Tibial nerve (tissue), 3 donors: ENCODE measurements around the gene SMYD3.

Experiments
- CTCF ChIP-seq, 5 experiments: fragments of 200-600 bp in 3 of 5; fragments of 450-650 bp in 2 of 5; sonication (generic) in 3 of 5; IDR thresholded peaks; one replicate each; pipeline ENCODE4 v1.5.1; 2016 to 2019; ENCODE audit warnings: antibody characterized with exemption in 5 of 5, mild to moderate bottlenecking in 3 of 5, moderate library complexity in 2 of 5
- POLR2A ChIP-seq, 2 donors: fragments of 450-650 bp; IDR thresholded peaks; one replicate each; pipeline ENCODE4 v1.6.1; 2017; ENCODE audit warnings: antibody characterized with exemption in 2 of 2, mild to moderate bottlenecking in 2 of 2, moderate library complexity in 2 of 2

- TF ChIP-seq POLR2A (IDR thresholded peaks at IDR 0.05) (no peak), CTCF (IDR thresholded peaks at IDR 0.05) (no peak)
Measured at GRCh38 chr1:245763873-245764331, 743.2 kb downstream of the SMYD3 start.
